ENCODE results near the gene CA9. TPM values are rescaled to one million over a fixed set of nuclear protein-coding genes. Genes with fewer than 3 reads are reported as not detected.

CA9 gene
- total and polyA plus RNA-seq, 9 of the 15 experiments (the other 6 are each of a cell fraction or from before 2014, with no cell fraction given) = 0.15 to 10.6 (median 0.60) TPM; not detected in 4

GRCh38 chr9:35657546-35658136 lies 16.1 kb upstream of the CA9 start, which contains the start of gene RMRP (continued):
- TF ChIP-seq ZNF318 (IDR thresholded peaks at IDR 0.05; ENCODE audit: borderline replicate concordance in 1 of 2, low read depth in 1 of 2) (no peak), ZNF778 (CRISPR knock-in tag; IDR thresholded peaks at IDR 0.05) (no peak), ZFPM2 (CRISPR knock-in tag; IDR thresholded peaks at IDR 0.05) (no peak), DDX20 (tag; IDR thresholded peaks at IDR 0.05; ENCODE audit: low read depth) (no peak), YBX1 (IDR thresholded peaks at IDR 0.05) (no peak), ZKSCAN1 (IDR thresholded peaks at IDR 0.05; ENCODE audit: low read depth, low read length) (no peak), POLR3A (IDR thresholded peaks at IDR 0.05; ENCODE audit: borderline replicate concordance, extremely low read depth, insufficient read depth, insufficient read length) (peak; percentile 89), ARID2 (IDR thresholded peaks at IDR 0.05) (no peak), RAD51 (IDR thresholded peaks at IDR 0.05; ENCODE audit: borderline replicate concordance, low read depth) (peak; percentile 29; the same call in 1 of the 2 replicates), ZEB2 (IDR thresholded peaks at IDR 0.05) (peak; percentile 53; the same call in 1 of the 2 replicates), ZC3H4 (CRISPR knock-in tag; IDR thresholded peaks at IDR 0.05; ENCODE audit: borderline replicate concordance) (no peak), CBX1 (IDR thresholded peaks at IDR 0.05; ENCODE audit: low read depth) (peak; percentile 81; the same call in 1 of the 2 replicates), GTF2A2 (tag; IDR thresholded peaks at IDR 0.05) (no peak), DIDO1 (tag; IDR thresholded peaks at IDR 0.05; ENCODE audit: low read depth) (no peak), ZNF766 (CRISPR knock-in tag; conservative IDR thresholded peaks at IDR 0.05) (no peak), CC2D1A (IDR thresholded peaks at IDR 0.05) (no peak), CTCFL (IDR thresholded peaks at IDR 0.05; ENCODE audit: borderline replicate concordance, insufficient read depth, low read depth, low read length, poor library complexity, severe bottlenecking) (peak; percentile 52), CREBBP (IDR thresholded peaks at IDR 0.05; ENCODE audit: low read depth, low read length) (no peak)

Measured in K562 (cell line).